Esophagus squamous epithelium (tissue), 4 donors: ENCODE measurements around the gene STAT6.

ENCODE experiments used
- CTCF ChIP-seq, 6 experiments: fragments of 450-650 bp in 4 of 6; fragments of 200-600 bp in 2 of 6; sonication (generic) in 2 of 6; IDR thresholded peaks; one replicate each; pipeline ENCODE4 v1.5.1; 2016 to 2019; ENCODE audit warnings: antibody characterized with exemption in 6 of 6, mild to moderate bottlenecking in 4 of 6, moderate library complexity in 4 of 6
- POLR2A ChIP-seq, 4 donors: fragments of 450-650 bp; IDR thresholded peaks; one replicate each; pipeline ENCODE4 v1.6.1; 2017; ENCODE audit warnings: antibody characterized with exemption in 4 of 4, mild to moderate bottlenecking in 4 of 4, moderate library complexity in 3 of 4

- TF ChIP-seq CTCF (IDR thresholded peaks at IDR 0.05) (no peak), POLR2A (IDR thresholded peaks at IDR 0.05) (no peak)
These were observed 31.6 kb upstream of the STAT6 start for GRCh38 chr12:57142727-57143126.
